Mesendoderm (in vitro differentiated cells): ENCODE results near the gene GADD45A.

Source experiments
- DNase-seq: peaks from one replicate; pipeline ENCODE4 v3.0.0; 2013
- H2AK5ac ChIP-seq: 2 replicates; pipeline ENCODE4 v1.6.1; 2013; ENCODE audit warnings: low read length, inconsistent platforms
- H2BK120ac ChIP-seq: 2 replicates; pipeline ENCODE4 v1.6.1; 2013; ENCODE audit warnings: low read depth, mild to moderate bottlenecking, low read length, moderate library complexity, mixed read lengths
- H2BK15ac ChIP-seq: replicated peaks from 2 replicates; pipeline ENCODE4 v1.6.1; 2013; ENCODE audit warnings: low read depth, mild to moderate bottlenecking, moderate library complexity
- H2BK5ac ChIP-seq: 2 replicates; pipeline ENCODE4 v1.6.1; 2013; ENCODE audit warnings: low read length, inconsistent platforms
- H3K18ac ChIP-seq: 2 replicates; pipeline ENCODE4 v1.6.1; 2013; ENCODE audit warnings: mild to moderate bottlenecking, low read length, mixed read lengths
- H3K23ac ChIP-seq: one replicate; pipeline ENCODE4 v1.6.1; 2013; ENCODE audit warnings: low read length
- H3K27ac ChIP-seq: 2 replicates; pipeline ENCODE4 v1.5.1; 2013; ENCODE audit warnings: low read depth, mild to moderate bottlenecking, inconsistent platforms, low read length, moderate library complexity
- H3K27me3 ChIP-seq: 2 replicates; pipeline ENCODE4 v1.6.1; 2013; ENCODE audit warnings: low read length, control low read depth, mild to moderate bottlenecking, inconsistent platforms; ENCODE audit not compliant: insufficient read depth, poor library complexity
- H3K36me3 ChIP-seq: 2 replicates; pipeline ENCODE4 v1.6.1; 2013; ENCODE audit warnings: low read length, inconsistent platforms; ENCODE audit not compliant: control insufficient read depth, insufficient read depth
- H3K4ac ChIP-seq: one replicate; pipeline ENCODE4 v1.6.1; 2013; ENCODE audit warnings: low read depth, mild to moderate bottlenecking, low read length, moderate library complexity
- H3K4me1 ChIP-seq: 2 replicates; pipeline ENCODE4 v1.6.1; 2013; ENCODE audit warnings: low read depth, low read length, inconsistent platforms; ENCODE audit not compliant: control insufficient read depth
- H3K4me2 ChIP-seq: 2 replicates; pipeline ENCODE4 v1.6.1; 2013; ENCODE audit warnings: low read length
- H3K4me3 ChIP-seq: 2 replicates; pipeline ENCODE4 v1.5.1; 2013; ENCODE audit warnings: mild to moderate bottlenecking, low read length
- H3K56ac ChIP-seq: one replicate; pipeline ENCODE4 v1.6.1; 2013; ENCODE audit warnings: low read length
- H3K79me1 ChIP-seq: 2 replicates; pipeline ENCODE4 v1.6.1; 2013; ENCODE audit warnings: low read length, inconsistent platforms
- H3K79me2 ChIP-seq: 2 replicates; pipeline ENCODE4 v1.6.1; 2013; ENCODE audit warnings: mild to moderate bottlenecking, low read length; ENCODE audit not compliant: control insufficient read depth, insufficient read depth
- H3K9ac ChIP-seq: 2 replicates; pipeline ENCODE4 v1.6.1; 2013; ENCODE audit warnings: low read length, inconsistent platforms
- H4K5ac ChIP-seq: one replicate; pipeline ENCODE4 v1.6.1; 2013; ENCODE audit warnings: low read length
- H4K8ac ChIP-seq: one replicate; pipeline ENCODE4 v1.6.1; 2013; ENCODE audit warnings: low read depth, mild to moderate bottlenecking, control low read depth, low read length, moderate library complexity
- WGBS: extraction: QIAGEN DNeasy Blood & Tissue Kit; methylation state at CpG from one replicate; pipeline ENCODE4 v1.1.7; 2013; ENCODE audit warnings: low lambda C conversion rate, missing lambda C conversion rate; ENCODE audit not compliant: insufficient coverage; ENCODE audit errors: extremely low coverage; 5-methylcytosine and 5-hydroxymethylcytosine counted together

Gene GADD45A

GRCh38 chr1:67701876-67702275 is 16.9 kb downstream of the GADD45A start:
- Histone ChIP-seq H3K36me3 (no peaks in the 10 kb centered on the region), H3K4me3 (no peak overlapping the region), H3K4me2 (no peak overlapping the region), H2AK5ac (no peak overlapping the region), H4K8ac (no peak overlapping the region), H2BK120ac (no peak overlapping the region), H3K9ac (no peak overlapping the region), H3K79me1 (no peaks in the 10 kb centered on the region), H3K18ac (no peak overlapping the region), H4K5ac (no peak overlapping the region), H3K4me1 (peaks cover 4% of the 10 kb centered on the region), H3K79me2 (no peaks in the 10 kb centered on the region), H3K27me3 (no peaks in the 10 kb centered on the region), H3K27ac (no peak overlapping the region), H3K4ac (no peak overlapping the region), H2BK5ac (no peak overlapping the region), H2BK15ac (no peak overlapping the region), H3K23ac (no peak overlapping the region), H3K56ac (no peak overlapping the region)
- no peak for DNase-seq
- no CpG with 5 or more reads among the region's 2 CpGs for WGBS

GRCh38 chr1:67704351-67704750 is 19.4 kb downstream of the GADD45A start:
- H3K27ac ChIP-seq, result no peak overlapping the region
- H2BK15ac ChIP-seq, result no peak overlapping the region
- no peaks in the 10 kb centered on the region for H3K27me3 ChIP-seq
- no peak overlapping the region for H2BK5ac ChIP-seq
- no peak overlapping the region for H3K4me3 ChIP-seq
- no CpG with 5 or more reads among the region's 3 CpGs for WGBS
- no peaks in the 10 kb centered on the region for H3K79me2 ChIP-seq
- peaks cover 4% of the 10 kb centered on the region for H3K4me1 ChIP-seq
- H3K4ac ChIP-seq, result no peak overlapping the region
- no peak overlapping the region for H3K18ac ChIP-seq
- no peak for DNase-seq
- H3K9ac ChIP-seq, result no peak overlapping the region
- H3K23ac ChIP-seq, result no peak overlapping the region
- H4K5ac ChIP-seq, result no peak overlapping the region
- H3K36me3 ChIP-seq, result no peaks in the 10 kb centered on the region
- no peak overlapping the region for H2BK120ac ChIP-seq
- no peak overlapping the region for H3K56ac ChIP-seq
- H2AK5ac ChIP-seq, result no peak overlapping the region
- H3K4me2 ChIP-seq, result no peak overlapping the region
- H3K79me1 ChIP-seq, result no peaks in the 10 kb centered on the region
- no peak overlapping the region for H4K8ac ChIP-seq

DNA sequence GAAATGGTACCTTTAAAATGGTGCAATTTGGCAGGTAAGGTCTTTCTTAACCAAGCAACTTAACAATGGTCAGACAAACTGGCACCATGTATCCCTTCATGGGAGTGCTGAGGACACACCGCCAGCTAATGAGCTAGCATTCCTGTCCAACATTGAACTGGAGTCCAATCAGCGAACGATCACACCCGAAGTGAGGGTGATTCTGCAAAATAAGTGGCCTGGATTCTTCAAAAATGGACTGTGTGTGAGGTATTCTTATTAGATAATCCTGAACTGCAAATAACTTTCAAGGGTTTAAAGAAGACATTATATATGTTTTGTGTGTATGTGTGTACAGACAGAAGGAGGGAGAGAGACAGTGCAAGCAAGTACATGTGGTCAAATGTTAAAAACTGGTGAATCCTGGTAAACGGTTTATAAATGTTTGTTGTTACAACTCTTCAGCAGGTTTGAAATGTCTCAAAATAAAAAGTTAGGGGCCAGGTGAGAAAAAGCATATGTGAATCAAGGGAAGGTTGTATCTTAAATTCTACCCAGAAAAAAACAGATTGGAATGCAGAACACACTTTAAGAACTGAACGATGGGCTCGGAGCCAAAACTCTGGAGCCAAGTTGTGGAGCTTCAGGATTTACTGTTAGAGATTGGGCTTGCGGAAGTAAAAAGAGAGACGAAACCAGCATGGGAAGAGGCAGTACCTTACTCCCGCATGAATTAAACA is 20.9 kb downstream of the GADD45A start:
- H3K4me2 ChIP-seq, result no peak overlapping the region
- no peaks in the 10 kb centered on the region for H3K79me2 ChIP-seq
- H2BK15ac ChIP-seq, result no peak overlapping the region
- no peak overlapping the region for H3K56ac ChIP-seq
- peak overlapping the region; percentile 8 for H3K27ac ChIP-seq
- H3K4me3 ChIP-seq, result no peak overlapping the region
- H4K8ac ChIP-seq, result no peak overlapping the region
- no peak overlapping the region for H2BK120ac ChIP-seq
- no CpG with 5 or more reads among the region's 10 CpGs for WGBS
- H3K4ac ChIP-seq, result peak overlapping the region; percentile 29
- H3K79me1 ChIP-seq, result no peaks in the 10 kb centered on the region
- no peak overlapping the region for H2AK5ac ChIP-seq
- H3K27me3 ChIP-seq, result no peaks in the 10 kb centered on the region
- no peak overlapping the region for H3K18ac ChIP-seq
- H2BK5ac ChIP-seq, result no peak overlapping the region
- peaks cover 4% of the 10 kb centered on the region for H3K4me1 ChIP-seq
- H3K9ac ChIP-seq, result no peak overlapping the region
- H3K23ac ChIP-seq, result no peak overlapping the region
- DNase-seq, result no peak
- H3K36me3 ChIP-seq, result no peaks in the 10 kb centered on the region
- no peak overlapping the region for H4K5ac ChIP-seq

GRCh38 chr1:67708606-67709005 is 23.6 kb downstream of the GADD45A start:
- H3K27ac ChIP-seq, result no peak overlapping the region
- no peak overlapping the region for H2BK15ac ChIP-seq
- H3K23ac ChIP-seq, result no peak overlapping the region
- no peak overlapping the region for H3K9ac ChIP-seq
- H3K4ac ChIP-seq, result no peak overlapping the region
- H2BK5ac ChIP-seq, result no peak overlapping the region
- no peak overlapping the region for H3K4me2 ChIP-seq
- H3K4me3 ChIP-seq, result no peak overlapping the region
- no peaks in the 10 kb centered on the region for H3K36me3 ChIP-seq
- H2AK5ac ChIP-seq, result no peak overlapping the region
- DNase-seq, result no peak
- H3K79me1 ChIP-seq, result no peaks in the 10 kb centered on the region
- no peak overlapping the region for H3K56ac ChIP-seq
- H3K4me1 ChIP-seq, result peaks cover 12% of the 10 kb centered on the region
- no peak overlapping the region for H2BK120ac ChIP-seq
- H4K8ac ChIP-seq, result no peak overlapping the region
- no peak overlapping the region for H4K5ac ChIP-seq
- no peaks in the 10 kb centered on the region for H3K27me3 ChIP-seq
- WGBS, result no CpG with 5 or more reads among the region's 8 CpGs
- no peak overlapping the region for H3K18ac ChIP-seq
- no peaks in the 10 kb centered on the region for H3K79me2 ChIP-seq

DNA sequence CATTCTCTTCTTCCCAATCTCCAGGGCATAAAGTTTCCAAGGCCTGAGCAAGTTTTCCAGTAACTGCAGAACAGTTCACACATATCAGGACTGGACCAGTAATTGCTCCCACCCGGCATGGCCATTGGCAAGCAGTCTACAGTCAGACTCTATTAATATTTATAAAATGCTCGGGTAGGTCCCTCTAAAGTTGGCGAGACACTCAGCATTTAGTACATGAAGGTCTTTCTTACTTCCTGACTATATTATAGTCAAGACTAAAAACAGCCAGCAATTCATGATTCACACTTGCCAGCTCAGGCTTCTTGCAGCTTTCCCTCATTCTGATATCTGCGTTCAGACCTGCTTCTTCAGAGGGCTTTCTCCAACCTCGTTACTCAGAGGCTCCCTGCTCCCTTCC is 25.4 kb downstream of the GADD45A start:
- Histone ChIP-seq H3K4ac (no peak overlapping the region), H3K27me3 (no peaks in the 10 kb centered on the region), H3K36me3 (no peaks in the 10 kb centered on the region), H3K23ac (no peak overlapping the region), H3K4me3 (no peak overlapping the region), H3K4me1 (peaks cover 12% of the 10 kb centered on the region), H2BK5ac (no peak overlapping the region), H3K9ac (no peak overlapping the region), H2AK5ac (no peak overlapping the region), H3K79me1 (no peaks in the 10 kb centered on the region), H3K79me2 (no peaks in the 10 kb centered on the region), H4K5ac (no peak overlapping the region), H3K56ac (peak overlapping the region; percentile 75), H2BK15ac (no peak overlapping the region), H2BK120ac (no peak overlapping the region), H3K18ac (no peak overlapping the region), H3K27ac (no peak overlapping the region), H4K8ac (no peak overlapping the region), H3K4me2 (no peak overlapping the region)
- no peak for DNase-seq
- no CpG with 5 or more reads among the region's 5 CpGs for WGBS
